Trophoblast cell (in vitro differentiated cells and primary cell): ENCODE results near the gene PCP4L1.

Experiments used
- DNase-seq, 2 donors: peaks; one replicate each; pipeline ENCODE4 v3.0.0-alpha.2; 2016
- H2AFZ ChIP-seq: 2 replicates; pipeline ENCODE4 v1.6.1; 2013; ENCODE audit warnings: low read length, moderate library complexity, mild to moderate bottlenecking; ENCODE audit not compliant: insufficient read depth, poor library complexity
- H2AK5ac ChIP-seq: 2 replicates; pipeline ENCODE4 v1.6.1; 2013; ENCODE audit warnings: mild to moderate bottlenecking, low read length
- H2BK120ac ChIP-seq: 2 replicates; pipeline ENCODE4 v1.6.1; 2013; ENCODE audit warnings: low read length, mild to moderate bottlenecking, moderate library complexity; ENCODE audit not compliant: insufficient read depth, poor library complexity
- H2BK12ac ChIP-seq: 2 replicates; pipeline ENCODE4 v1.6.1; 2013; ENCODE audit warnings: mild to moderate bottlenecking, low read length, moderate library complexity
- H2BK5ac ChIP-seq: 2 replicates; pipeline ENCODE4 v1.6.1; 2013; ENCODE audit warnings: low read length, low read depth, moderate library complexity, mild to moderate bottlenecking; ENCODE audit not compliant: poor library complexity
- H3K14ac ChIP-seq: 2 replicates; pipeline ENCODE4 v1.6.1; 2013; ENCODE audit warnings: mild to moderate bottlenecking, low read length
- H3K18ac ChIP-seq: 2 replicates; pipeline ENCODE4 v1.6.1; 2013; ENCODE audit warnings: mild to moderate bottlenecking, low read length
- H3K23ac ChIP-seq: 2 replicates; pipeline ENCODE4 v1.6.1; 2013; ENCODE audit warnings: low read length
- H3K27ac ChIP-seq: 2 replicates; pipeline ENCODE4 v1.5.1; 2013; ENCODE audit warnings: low read depth, mild to moderate bottlenecking, inconsistent platforms, low read length, moderate library complexity
- H3K27me3 ChIP-seq: 2 replicates; pipeline ENCODE4 v1.6.1; 2013; ENCODE audit warnings: inconsistent platforms, mild to moderate bottlenecking, low read length, moderate library complexity; ENCODE audit not compliant: insufficient read depth
- H3K36me3 ChIP-seq, 2 experiments: 1 replicate in 1 of 2; 2 replicates in 1 of 2; pipeline ENCODE4 v1.6.1; 2013; ENCODE audit warnings: low read length in 2 of 2, mild to moderate bottlenecking in 2 of 2, moderate library complexity in 1 of 2; ENCODE audit not compliant: insufficient read depth in 2 of 2, control insufficient read depth in 1 of 2
- H3K4ac ChIP-seq: 2 replicates; pipeline ENCODE4 v1.6.1; 2013; ENCODE audit warnings: low read depth, mild to moderate bottlenecking, low read length, moderate library complexity
- H3K4me1 ChIP-seq, 2 experiments: 1 replicate in 1 of 2; 2 replicates in 1 of 2; pipeline ENCODE4 v1.6.1; 2013; ENCODE audit warnings: low read length in 2 of 2, mild to moderate bottlenecking in 2 of 2, moderate library complexity in 1 of 2; ENCODE audit not compliant: insufficient read depth in 2 of 2, control insufficient read depth in 1 of 2
- H3K4me2 ChIP-seq: 2 replicates; pipeline ENCODE4 v1.6.1; 2013; ENCODE audit warnings: inconsistent platforms, mild to moderate bottlenecking, low read length, moderate library complexity
- H3K4me3 ChIP-seq: 2 replicates; pipeline ENCODE4 v1.5.1; 2013; ENCODE audit warnings: mild to moderate bottlenecking, low read depth, low read length, inconsistent platforms
- H3K79me1 ChIP-seq: one replicate; pipeline ENCODE4 v1.6.1; 2013; ENCODE audit warnings: low read length
- H3K79me2 ChIP-seq: 2 replicates; pipeline ENCODE4 v1.6.1; 2013; ENCODE audit warnings: low read length, mild to moderate bottlenecking; ENCODE audit not compliant: control insufficient read depth, insufficient read depth, poor library complexity
- H3K9ac ChIP-seq: 2 replicates; pipeline ENCODE4 v1.6.1; 2013; ENCODE audit warnings: mild to moderate bottlenecking, low read length
- H3K9me3 ChIP-seq: 2 replicates; pipeline ENCODE4 v1.6.1; 2013; ENCODE audit warnings: low read depth, mild to moderate bottlenecking, control low read depth, inconsistent platforms, low read length; ENCODE audit not compliant: insufficient read depth
- H4K12ac ChIP-seq: 2 replicates; pipeline ENCODE4 v1.6.1; 2013; ENCODE audit warnings: low read depth, mild to moderate bottlenecking, low read length, moderate library complexity
- H4K8ac ChIP-seq: 2 replicates; pipeline ENCODE4 v1.6.1; 2013; ENCODE audit warnings: low read depth, mild to moderate bottlenecking, low read length, moderate library complexity
- H4K91ac ChIP-seq: one replicate; pipeline ENCODE4 v1.6.1; 2013; ENCODE audit warnings: low read depth, mild to moderate bottlenecking, low read length, moderate library complexity
- WGBS: extraction: QIAGEN DNeasy Blood & Tissue Kit; methylation state at CpG from one replicate; pipeline ENCODE4 v1.1.7; 2013; ENCODE audit warnings: missing lambda C conversion rate; ENCODE audit not compliant: insufficient read length, insufficient coverage; ENCODE audit errors: extremely low coverage; 5-methylcytosine and 5-hydroxymethylcytosine counted together

PCP4L1 gene

DNA sequence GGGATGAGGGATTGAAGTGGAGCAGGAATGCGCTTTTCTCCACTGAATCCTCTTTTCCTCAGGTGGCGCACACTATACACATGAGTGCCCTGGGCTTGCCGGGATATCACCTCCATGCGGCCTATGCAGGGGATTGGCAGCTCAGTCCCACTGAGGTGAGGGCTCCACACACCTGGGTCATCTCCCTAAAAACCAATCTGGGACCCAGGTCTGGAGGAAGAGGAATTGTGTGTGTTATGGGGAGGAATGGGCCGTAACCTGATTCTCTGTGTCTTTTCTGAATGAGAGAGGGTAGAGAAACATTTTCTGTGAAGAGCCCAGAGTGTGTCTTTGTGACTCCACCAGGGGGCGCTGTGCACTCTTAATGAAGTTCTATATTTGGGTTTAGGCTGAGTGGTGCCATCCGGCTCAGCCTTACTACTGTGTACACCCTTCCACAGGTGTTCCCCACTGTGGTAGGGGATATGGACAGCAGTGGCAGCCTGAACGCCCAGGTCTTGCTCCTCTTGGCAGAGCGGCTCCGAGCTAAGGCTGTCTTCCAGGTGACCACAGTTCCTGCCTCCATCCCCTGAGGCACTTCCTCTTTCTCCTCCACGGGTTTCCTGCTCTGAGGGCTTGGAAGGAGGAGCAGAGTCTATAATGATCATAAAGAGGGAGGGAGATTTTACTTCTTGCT lies 31.2 kb upstream of the PCP4L1 start:
- Histone ChIP-seq H2AK5ac (peak overlapping the region; percentile 25), H2BK12ac (peak overlapping the region; percentile 28), H3K4me2 (peak overlapping the region; percentile 49), H3K27ac (no peak overlapping the region), H4K91ac (peak overlapping the region; percentile 73), H3K4me3 (no peak overlapping the region), H4K12ac (peak overlapping the region; percentile 7), H2BK120ac (no peak overlapping the region), H3K9me3 (no peaks in the 10 kb centered on the region), H3K14ac (peak overlapping the region; percentile 13), H3K79me2 (peaks cover 5% of the 10 kb centered on the region), H4K8ac (peak overlapping the region; percentile 63), H3K27me3 (no peaks in the 10 kb centered on the region), H2BK5ac (no peak overlapping the region), H3K23ac (no peak overlapping the region), H2AFZ (peak overlapping the region; percentile 2), H3K79me1 (peaks cover 20% of the 10 kb centered on the region), H3K4me1 (peaks cover 23 to 27% of the 10 kb centered on the region in 2 experiments), H3K4ac (no peak overlapping the region), H3K9ac (no peak overlapping the region), H3K36me3 (peaks cover 10 to 17% of the 10 kb centered on the region in 2 experiments), H3K18ac (peak overlapping the region; percentile 12)
- peak; percentile 66 to 90 for DNase-seq
- no CpG with 5 or more reads among the region's 11 CpGs for WGBS

DNA sequence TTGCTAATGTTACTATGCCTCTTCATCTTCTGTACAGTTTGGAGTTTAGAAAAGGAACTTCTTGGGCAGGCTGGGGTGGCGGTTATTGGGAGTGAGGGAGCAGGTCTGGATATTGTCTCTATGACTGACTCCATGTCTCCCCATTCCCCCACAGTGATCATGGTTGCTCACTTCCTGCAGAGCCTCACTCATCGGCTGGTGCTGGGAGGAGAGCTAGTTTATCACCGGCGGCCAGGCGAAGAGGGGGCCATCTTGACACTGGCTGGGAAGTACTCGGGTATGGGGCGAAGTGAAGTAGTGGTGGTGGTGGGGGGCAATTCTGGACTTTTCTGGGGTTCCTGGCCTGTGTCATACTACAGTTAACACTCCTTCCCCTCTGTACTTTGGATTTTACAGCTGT lies 30.5 kb upstream of the PCP4L1 start:
- Histone ChIP-seq H2AFZ (no peak overlapping the region), H3K4me1 (peaks cover 23 to 27% of the 10 kb centered on the region in 2 experiments), H4K8ac (peak overlapping the region; percentile 21), H3K9me3 (peaks cover under 1% of the 10 kb centered on the region), H2BK12ac (peak overlapping the region; percentile 47), H2AK5ac (no peak overlapping the region), H3K4ac (no peak overlapping the region), H4K12ac (no peak overlapping the region), H2BK120ac (no peak overlapping the region), H3K4me2 (no peak overlapping the region), H3K4me3 (no peak overlapping the region), H3K18ac (peak overlapping the region; percentile 31), H3K27me3 (no peaks in the 10 kb centered on the region), H3K79me1 (peaks cover 18% of the 10 kb centered on the region), H3K14ac (no peak overlapping the region), H4K91ac (peak overlapping the region; percentile 28), H3K23ac (no peak overlapping the region), H3K79me2 (peaks cover 5% of the 10 kb centered on the region), H3K36me3 (peaks cover 10 to 17% of the 10 kb centered on the region in 2 experiments), H3K9ac (no peak overlapping the region), H3K27ac (no peak overlapping the region), H2BK5ac (no peak overlapping the region)
- no CpG with 5 or more reads among the region's 7 CpGs for WGBS
- no peak for DNase-seq

DNA sequence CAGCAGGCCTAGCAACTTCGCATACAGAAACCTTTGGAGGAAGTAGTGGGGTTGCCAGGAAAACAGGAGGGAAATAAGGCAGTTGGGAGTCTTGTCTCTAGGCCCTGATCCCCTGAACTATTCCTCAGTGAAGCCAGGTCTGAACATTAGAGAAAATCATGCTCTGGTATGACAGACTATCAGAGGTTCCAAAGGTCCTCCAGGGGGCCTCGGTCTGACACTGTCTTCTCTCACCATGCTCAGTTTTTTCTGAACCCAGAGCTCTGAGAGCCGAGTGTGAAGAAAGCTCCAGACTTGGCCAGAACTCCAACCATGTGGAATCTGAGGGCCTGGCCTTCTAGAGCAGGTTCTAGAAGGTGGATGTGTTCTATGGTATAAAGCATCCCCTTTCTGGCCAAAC lies 28.6 kb upstream of the PCP4L1 start:
- Histone ChIP-seq H3K79me2 (peaks cover 5% of the 10 kb centered on the region), H2BK5ac (no peak overlapping the region), H3K4me1 (peaks cover 23 to 25% of the 10 kb centered on the region in 2 experiments), H3K27me3 (no peaks in the 10 kb centered on the region), H3K79me1 (peaks cover 15% of the 10 kb centered on the region), H4K8ac (no peak overlapping the region), H4K91ac (no peak overlapping the region), H2BK12ac (no peak overlapping the region), H3K27ac (no peak overlapping the region), H3K4ac (no peak overlapping the region), H3K36me3 (peaks cover 10 to 17% of the 10 kb centered on the region in 2 experiments), H3K4me2 (no peak overlapping the region), H3K18ac (no peak overlapping the region), H2BK120ac (no peak overlapping the region), H3K9ac (no peak overlapping the region), H2AK5ac (no peak overlapping the region), H4K12ac (no peak overlapping the region), H3K4me3 (no peak overlapping the region), H3K14ac (no peak overlapping the region), H2AFZ (no peak overlapping the region), H3K23ac (no peak overlapping the region), H3K9me3 (peaks cover 1% of the 10 kb centered on the region)
- no CpG with 5 or more reads among the region's 3 CpGs for WGBS
- DNase-seq, result no peak

DNA sequence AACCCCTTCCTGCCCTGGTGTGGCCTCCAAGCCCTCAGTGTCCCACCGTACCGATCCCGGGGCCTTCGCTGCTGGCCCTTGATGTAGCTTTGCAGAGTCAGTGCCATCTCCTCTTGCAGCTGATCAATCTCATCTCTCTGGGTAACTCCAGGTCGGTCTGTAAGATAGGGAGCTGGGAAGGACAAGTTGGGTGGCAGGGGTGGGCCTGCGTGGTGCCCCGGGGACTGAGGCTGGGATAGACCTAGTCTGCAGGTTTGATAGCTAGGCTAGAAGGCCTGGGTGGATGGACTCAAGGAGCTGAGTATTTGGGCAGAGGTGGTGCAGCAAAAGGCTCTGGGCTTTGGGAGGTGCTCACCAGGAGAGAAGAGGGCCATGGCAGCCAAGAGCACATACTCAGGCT lies 27.8 kb upstream of the PCP4L1 start:
- Histone ChIP-seq H3K14ac (no peak overlapping the region), H2BK5ac (no peak overlapping the region), H3K27me3 (no peaks in the 10 kb centered on the region), H2BK12ac (no peak overlapping the region), H3K4ac (no peak overlapping the region), H3K79me2 (peaks cover 5% of the 10 kb centered on the region), H3K79me1 (peaks cover 10% of the 10 kb centered on the region), H3K27ac (no peak overlapping the region), H4K12ac (no peak overlapping the region), H3K9ac (no peak overlapping the region), H4K91ac (no peak overlapping the region), H4K8ac (no peak overlapping the region), H3K9me3 (peaks cover 1% of the 10 kb centered on the region), H3K23ac (no peak overlapping the region), H2AFZ (no peak overlapping the region), H3K36me3 (peaks cover 10 to 17% of the 10 kb centered on the region in 2 experiments), H3K4me3 (no peak overlapping the region), H3K18ac (no peak overlapping the region), H3K4me2 (no peak overlapping the region), H3K4me1 (peaks cover 18 to 19% of the 10 kb centered on the region in 2 experiments), H2BK120ac (no peak overlapping the region), H2AK5ac (no peak overlapping the region)
- no peak for DNase-seq
- whole genome bisulfite sequencing, result no CpG with 5 or more reads among the region's 7 CpGs
